Uterus (tissue), 4 donors: ENCODE measurements around the gene TSPAN19. TPM values are rescaled to one million over a fixed set of nuclear protein-coding genes. Genes with fewer than 3 reads are reported as not detected.

Experiments used
- DNase-seq, 2 donors: peaks; one replicate each; pipeline ENCODE4 v3.0.0-alpha.2; 2019 to 2020
- H3K27ac ChIP-seq, 2 donors: fragments of 200-600 bp; sonication (generic); 1 replicate in 1 of 2; 2 replicates in 1 of 2; pipeline ENCODE4 v1.5.1; 2016 to 2018
- H3K27me3 ChIP-seq, 2 donors: fragments of 200-600 bp; sonication (generic); one replicate each; pipeline ENCODE4 v1.5.1; 2018 to 2019; ENCODE audit warnings: control low read depth in 1 of 2
- H3K36me3 ChIP-seq, 2 donors: fragments of 200-600 bp; sonication (generic); one replicate each; pipeline ENCODE4 v1.5.1; 2019; ENCODE audit warnings: control low read depth in 1 of 2
- H3K4me1 ChIP-seq, 2 donors: fragments of 200-600 bp; sonication (generic); one replicate each; pipeline ENCODE4 v1.5.1; 2018 to 2019; ENCODE audit warnings: control low read depth in 1 of 2
- H3K4me3 ChIP-seq, 2 donors: fragments of 200-600 bp; sonication (generic); 1 replicate in 1 of 2; 2 replicates in 1 of 2; pipeline ENCODE4 v1.5.1; 2018 to 2019; ENCODE audit warnings: mild to moderate bottlenecking in 1 of 2
- H3K9me3 ChIP-seq, 2 donors: fragments of 200-600 bp; sonication (generic); one replicate each; pipeline ENCODE4 v1.5.1; 2019; ENCODE audit warnings: control low read depth in 1 of 2
- POLR2A ChIP-seq, 2 donors: fragments of 450-650 bp; IDR thresholded peaks; one replicate each; pipeline ENCODE4 v1.6.1; 2016; ENCODE audit warnings: antibody characterized with exemption in 2 of 2, mild to moderate bottlenecking in 1 of 2, moderate library complexity in 1 of 2
- intact Hi-C: fragments of 100-400 bp; cut with DNase I; formaldehyde crosslinking; loops from one replicate; pipeline ENCODE4 v1.15.1; 2023; ENCODE audit warnings: low total_unique reads
- total RNA-seq, 4 donors: library from RNA; depleted of rRNA in 3 of 4; stranded (reverse); fragments of >200 nt in 3 of 4; gene quantifications; one replicate each; pipeline versions ENCODE4 v1.1.0 to v1.2.4, GENCODE V29; 2014 to 2023
- TF ChIP-seq, protein P1 (sequence below), 4 experiments: fragments of 200-600 bp in 2 of 4; fragments of 450-650 bp in 2 of 4; sonication (generic) in 2 of 4; IDR thresholded peaks; one replicate each; pipeline ENCODE4 v1.5.1; 2016 to 2019; ENCODE audit warnings: antibody characterized with exemption in 4 of 4, mild to moderate bottlenecking in 2 of 4, moderate library complexity in 1 of 4
- donor health status: DM: yes; HTN: yes; CAD: no.

TSPAN19 gene
- total RNA-seq, 4 donors from 2014 or later = under 0.01 to 0.59 TPM; not detected in 2

GRCh38 chr12:84982888-84983287 is 53.2 kb downstream of the TSPAN19 start:
- H3K27ac ChIP-seq = no peak overlapping the region
- no peaks in the 10 kb centered on the region for H3K4me1 ChIP-seq
- H3K4me3 ChIP-seq = no peak overlapping the region
- H3K36me3 ChIP-seq = no peaks in the 10 kb centered on the region
- TF ChIP-seq, protein P1, sequence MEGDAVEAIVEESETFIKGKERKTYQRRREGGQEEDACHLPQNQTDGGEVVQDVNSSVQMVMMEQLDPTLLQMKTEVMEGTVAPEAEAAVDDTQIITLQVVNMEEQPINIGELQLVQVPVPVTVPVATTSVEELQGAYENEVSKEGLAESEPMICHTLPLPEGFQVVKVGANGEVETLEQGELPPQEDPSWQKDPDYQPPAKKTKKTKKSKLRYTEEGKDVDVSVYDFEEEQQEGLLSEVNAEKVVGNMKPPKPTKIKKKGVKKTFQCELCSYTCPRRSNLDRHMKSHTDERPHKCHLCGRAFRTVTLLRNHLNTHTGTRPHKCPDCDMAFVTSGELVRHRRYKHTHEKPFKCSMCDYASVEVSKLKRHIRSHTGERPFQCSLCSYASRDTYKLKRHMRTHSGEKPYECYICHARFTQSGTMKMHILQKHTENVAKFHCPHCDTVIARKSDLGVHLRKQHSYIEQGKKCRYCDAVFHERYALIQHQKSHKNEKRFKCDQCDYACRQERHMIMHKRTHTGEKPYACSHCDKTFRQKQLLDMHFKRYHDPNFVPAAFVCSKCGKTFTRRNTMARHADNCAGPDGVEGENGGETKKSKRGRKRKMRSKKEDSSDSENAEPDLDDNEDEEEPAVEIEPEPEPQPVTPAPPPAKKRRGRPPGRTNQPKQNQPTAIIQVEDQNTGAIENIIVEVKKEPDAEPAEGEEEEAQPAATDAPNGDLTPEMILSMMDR (IDR thresholded peaks at IDR 0.05) = no peak
- no peak for TF ChIP-seq POLR2A (IDR thresholded peaks at IDR 0.05)
- no peaks in the 10 kb centered on the region for H3K27me3 ChIP-seq
- DNase-seq = no peak
- H3K9me3 ChIP-seq = no peaks in the 10 kb centered on the region
- intact Hi-C loops = no loop called here

- intact Hi-C loops = no loop called here
- H3K27ac ChIP-seq = no peak overlapping the region
- no peaks in the 10 kb centered on the region for H3K36me3 ChIP-seq
- TF ChIP-seq POLR2A (IDR thresholded peaks at IDR 0.05) = no peak
- TF ChIP-seq, protein P1 (IDR thresholded peaks at IDR 0.05) = no peak
- H3K4me3 ChIP-seq = no peak overlapping the region
- H3K9me3 ChIP-seq = no peaks in the 10 kb centered on the region
- DNase-seq = no peak
- H3K27me3 ChIP-seq = no peaks in the 10 kb centered on the region
- no peaks in the 10 kb centered on the region for H3K4me1 ChIP-seq
Measured at GRCh38 chr12:84978921-84979320, 57.2 kb downstream of the TSPAN19 start.

GRCh38 chr12:84976133-84976532 is 59.9 kb downstream of the TSPAN19 start:
- no peaks in the 10 kb centered on the region for H3K9me3 ChIP-seq
- no peak overlapping the region for H3K4me3 ChIP-seq
- TF ChIP-seq, protein P1 (IDR thresholded peaks at IDR 0.05) = no peak
- no peak for TF ChIP-seq POLR2A (IDR thresholded peaks at IDR 0.05)
- H3K27me3 ChIP-seq = no peaks in the 10 kb centered on the region
- intact Hi-C loops = no loop called here
- no peak for DNase-seq
- no peak overlapping the region for H3K27ac ChIP-seq
- no peaks in the 10 kb centered on the region for H3K36me3 ChIP-seq
- H3K4me1 ChIP-seq = no peaks in the 10 kb centered on the region

- H3K27me3 ChIP-seq = no peaks in the 10 kb centered on the region
- H3K27ac ChIP-seq = no peak overlapping the region
- H3K9me3 ChIP-seq = no peaks in the 10 kb centered on the region
- TF ChIP-seq, protein P1 (IDR thresholded peaks at IDR 0.05) = no peak
- TF ChIP-seq POLR2A (IDR thresholded peaks at IDR 0.05) = no peak
- DNase-seq = no peak
- intact Hi-C loops = no loop called here
- no peak overlapping the region for H3K4me3 ChIP-seq
- no peaks in the 10 kb centered on the region for H3K4me1 ChIP-seq
- H3K36me3 ChIP-seq = no peaks in the 10 kb centered on the region
Measured at GRCh38 chr12:84974155-84974815, 61.8 kb downstream of the TSPAN19 start.

- Histone ChIP-seq H3K4me3 (no peak overlapping the region), H3K36me3 (no peaks in the 10 kb centered on the region), H3K4me1 (no peaks in the 10 kb centered on the region), H3K27ac (no peak overlapping the region), H3K27me3 (no peaks in the 10 kb centered on the region), H3K9me3 (no peaks in the 10 kb centered on the region)
- TF ChIP-seq POLR2A (IDR thresholded peaks at IDR 0.05) = no peak
- TF ChIP-seq, protein P1 (IDR thresholded peaks at IDR 0.05) = no peak
- intact Hi-C loops = no loop called here
- no peak for DNase-seq
Measured at GRCh38 chr12:84973026-84973425, 63.1 kb downstream of the TSPAN19 start.
